GM18505 (cell line): Measurements from ENCODE around the gene PEX16.
"Not testable (repeated sequence)": the region's sequence is repeated elsewhere in the genome, so short reads cannot be mapped to it uniquely, and the experiment has no call there.

Experiments
- ATAC-seq: cut with Tn5 transposase; IDR thresholded peaks from one replicate; pipeline ENCODE4 v1.9.1; 2021; ENCODE audit not compliant: unreplicated experiment
- POLR2A ChIP-seq: IDR thresholded peaks from 4 replicates; pipeline ENCODE4 v1.6.1; 2011; ENCODE audit warnings: borderline replicate concordance; ENCODE audit not compliant: insufficient read depth, insufficient read length; ENCODE audit errors: extremely low read depth

Gene PEX16

GRCh38 chr11:45905095-45905494 lies 12.6 kb downstream of the PEX16 start:
- ATAC-seq: no peak
- no peak for TF ChIP-seq POLR2A

- no peak for TF ChIP-seq POLR2A
- no peak for ATAC-seq
Observed at GRCh38 chr11:45904309-45904915, 13.3 kb downstream of the PEX16 start.

GRCh38 chr11:45902452-45903380 lies 15.0 kb downstream of the PEX16 start:
- no peak for TF ChIP-seq POLR2A
- ATAC-seq: no peak

DNA sequence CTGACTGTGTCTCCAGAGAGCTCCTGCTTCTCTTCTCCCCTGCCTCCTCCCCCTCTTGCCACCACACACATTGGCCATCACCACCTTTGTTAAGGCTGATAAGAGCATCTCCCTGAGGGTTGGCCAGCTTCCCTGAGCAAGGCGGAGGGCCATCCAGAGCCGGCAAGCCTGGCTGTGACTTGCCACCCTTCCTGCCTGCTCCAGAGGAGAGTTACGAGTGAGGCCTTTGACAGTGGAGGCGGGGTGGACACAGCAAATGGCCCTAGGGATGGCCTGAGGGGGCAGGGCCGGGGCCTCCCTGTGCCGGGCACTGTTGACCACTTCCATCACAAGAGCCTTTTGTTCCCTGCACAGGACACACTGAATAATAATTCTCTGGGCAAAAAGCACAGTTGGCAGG lies 16.1 kb downstream of the PEX16 start:
- no peak for ATAC-seq
- no peak for TF ChIP-seq POLR2A

DNA sequence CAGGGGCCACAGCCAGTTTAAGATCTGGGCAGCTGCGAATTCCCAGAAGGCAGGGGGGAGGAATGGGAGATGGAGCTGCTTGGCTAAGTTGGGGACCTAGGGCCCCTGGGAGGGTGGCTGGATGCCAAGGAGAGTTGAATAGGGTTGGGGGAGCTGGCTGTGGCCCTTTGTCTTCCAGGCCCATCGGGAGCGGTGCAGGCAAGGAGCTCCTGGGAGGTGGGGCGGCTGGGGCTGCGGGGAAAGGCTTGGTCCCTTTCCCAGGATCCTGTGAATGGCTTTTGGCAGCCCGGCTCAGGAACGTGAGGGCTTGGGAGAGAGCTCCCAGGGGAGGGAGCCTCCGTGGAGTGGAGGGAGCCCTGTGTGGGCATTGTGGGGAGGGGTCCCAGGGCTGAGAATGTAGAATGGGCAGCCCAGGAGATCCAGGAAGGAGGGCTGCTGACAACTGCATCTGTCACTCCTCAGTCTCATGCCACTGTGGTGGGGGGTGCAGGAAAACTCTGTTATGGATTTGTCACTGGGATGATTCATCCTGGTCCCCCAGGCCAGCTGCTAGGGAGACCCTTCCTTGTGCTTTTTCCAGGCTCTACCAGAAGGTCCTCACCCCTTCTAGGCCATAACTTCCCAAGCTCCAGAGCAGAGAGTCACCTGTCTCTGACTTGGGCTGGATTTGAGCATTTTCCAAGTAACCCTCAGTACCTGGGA lies 16.6 kb downstream of the PEX16 start:
- no peak for ATAC-seq
- TF ChIP-seq POLR2A: no peak

GRCh38 chr11:45900175-45900800 lies 17.4 kb downstream of the PEX16 start:
- not testable (repeated sequence) for ATAC-seq

DNA sequence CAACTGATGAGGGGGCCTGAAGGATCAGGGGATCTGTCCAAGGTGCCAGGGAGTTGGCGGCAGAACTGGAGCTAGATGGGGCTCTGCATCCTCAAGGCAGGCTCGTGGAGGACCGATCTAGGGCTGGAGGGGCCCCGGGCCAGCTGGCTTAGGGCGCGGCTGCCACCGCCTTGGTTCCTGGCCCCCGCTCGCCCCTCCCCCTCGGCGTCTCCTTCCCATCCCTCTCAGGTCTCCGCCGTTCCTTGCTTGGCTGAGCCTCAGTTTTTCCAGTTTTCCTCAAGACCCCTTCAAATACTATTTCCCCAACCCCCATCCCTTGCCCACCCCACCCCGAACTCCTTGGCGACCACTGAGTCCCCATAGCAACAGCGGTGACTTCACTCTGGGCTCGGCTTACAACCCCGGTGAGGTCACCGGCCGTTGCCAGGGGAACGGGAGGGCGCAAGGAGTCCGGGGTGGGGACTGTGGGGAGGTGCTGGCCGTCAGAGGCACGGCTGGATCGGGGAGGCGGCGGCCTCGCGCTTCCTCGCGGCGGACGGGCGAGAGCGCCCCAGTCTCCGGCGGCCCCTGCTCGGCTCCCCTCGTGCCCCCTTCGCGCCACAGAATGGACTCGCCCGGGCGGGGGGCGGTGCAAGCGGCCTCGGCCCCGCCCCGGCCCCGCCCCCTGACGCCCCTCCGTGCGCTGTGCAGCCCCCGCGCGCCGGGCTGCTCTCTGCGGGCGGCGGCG lies 18.1 kb downstream of the PEX16 start:
- TF ChIP-seq POLR2A: no peak
- ATAC-seq: peak; percentile 69

- TF ChIP-seq POLR2A: no peak
- ATAC-seq: no peak
Observed at GRCh38 chr11:45899086-45899447, 18.6 kb downstream of the PEX16 start.

DNA sequence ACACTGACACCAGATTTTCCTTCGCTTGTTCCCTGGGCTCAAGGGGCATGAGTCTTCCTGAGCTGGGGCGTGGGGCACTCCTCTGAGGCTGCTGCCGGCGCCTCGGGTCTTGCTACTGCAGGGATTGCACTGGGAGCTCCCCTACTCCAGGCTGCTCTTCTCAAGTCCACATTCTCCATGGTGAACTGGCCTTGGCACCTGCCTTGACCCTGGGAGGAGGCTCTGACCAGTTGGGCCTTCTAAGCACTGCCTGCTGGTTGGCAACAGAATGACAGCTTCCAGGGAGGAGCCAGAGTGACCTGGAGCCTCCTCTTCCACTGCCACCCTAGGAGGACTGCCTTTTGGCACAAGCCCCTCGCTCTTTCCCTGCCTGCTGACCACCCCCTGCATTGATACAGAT lies 20.1 kb downstream of the PEX16 start:
- TF ChIP-seq POLR2A: no peak
- ATAC-seq: no peak

- no peak for ATAC-seq
- TF ChIP-seq POLR2A: no peak
Observed at GRCh38 chr11:45896422-45896984, 21.2 kb downstream of the PEX16 start.

GRCh38 chr11:45895553-45896259 lies 22.0 kb downstream of the PEX16 start:
- no peak for ATAC-seq
- TF ChIP-seq POLR2A: no peak
